Activated naive CD4-positive, alpha-beta T cell (primary cell): ENCODE results near the gene GASK1A.

Experiments
- DNase-seq, 4 experiments: peaks; one replicate each; lab custom pipeline; 2025; lab: John Stamatoyannopoulos, UW

The GASK1A gene

DNA sequence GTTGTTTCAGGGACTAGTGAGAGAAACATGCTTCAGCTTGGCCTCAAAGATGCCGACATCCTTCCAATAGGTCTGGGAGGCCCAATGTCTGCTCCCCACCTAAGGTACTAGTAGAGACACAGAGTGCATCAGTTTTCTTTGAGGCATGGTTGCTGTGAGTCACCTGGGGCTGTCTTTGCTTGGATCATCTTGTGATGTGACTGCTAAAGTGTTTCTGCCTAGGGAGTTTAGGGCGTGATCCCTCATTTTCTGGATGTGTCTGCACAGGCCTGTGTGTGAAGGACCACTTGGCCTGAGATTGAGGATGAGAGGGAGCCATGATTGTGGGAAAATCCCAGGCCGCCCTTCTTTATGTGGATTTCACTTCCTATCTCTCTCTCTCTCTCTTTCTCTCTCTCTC, 4.8 kb downstream of the GASK1A start:
- no peak for DNase-seq

- DNase-seq, result no peak
Observed at GRCh38 chr3:42984701-42985100, 5.6 kb downstream of the GASK1A start.

- no peak for DNase-seq
Observed at GRCh38 chr3:42988097-42988496, 9.0 kb downstream of the GASK1A start.

GRCh38 chr3:42988566-42988965, 9.5 kb downstream of the GASK1A start:
- no peak for DNase-seq

DNA sequence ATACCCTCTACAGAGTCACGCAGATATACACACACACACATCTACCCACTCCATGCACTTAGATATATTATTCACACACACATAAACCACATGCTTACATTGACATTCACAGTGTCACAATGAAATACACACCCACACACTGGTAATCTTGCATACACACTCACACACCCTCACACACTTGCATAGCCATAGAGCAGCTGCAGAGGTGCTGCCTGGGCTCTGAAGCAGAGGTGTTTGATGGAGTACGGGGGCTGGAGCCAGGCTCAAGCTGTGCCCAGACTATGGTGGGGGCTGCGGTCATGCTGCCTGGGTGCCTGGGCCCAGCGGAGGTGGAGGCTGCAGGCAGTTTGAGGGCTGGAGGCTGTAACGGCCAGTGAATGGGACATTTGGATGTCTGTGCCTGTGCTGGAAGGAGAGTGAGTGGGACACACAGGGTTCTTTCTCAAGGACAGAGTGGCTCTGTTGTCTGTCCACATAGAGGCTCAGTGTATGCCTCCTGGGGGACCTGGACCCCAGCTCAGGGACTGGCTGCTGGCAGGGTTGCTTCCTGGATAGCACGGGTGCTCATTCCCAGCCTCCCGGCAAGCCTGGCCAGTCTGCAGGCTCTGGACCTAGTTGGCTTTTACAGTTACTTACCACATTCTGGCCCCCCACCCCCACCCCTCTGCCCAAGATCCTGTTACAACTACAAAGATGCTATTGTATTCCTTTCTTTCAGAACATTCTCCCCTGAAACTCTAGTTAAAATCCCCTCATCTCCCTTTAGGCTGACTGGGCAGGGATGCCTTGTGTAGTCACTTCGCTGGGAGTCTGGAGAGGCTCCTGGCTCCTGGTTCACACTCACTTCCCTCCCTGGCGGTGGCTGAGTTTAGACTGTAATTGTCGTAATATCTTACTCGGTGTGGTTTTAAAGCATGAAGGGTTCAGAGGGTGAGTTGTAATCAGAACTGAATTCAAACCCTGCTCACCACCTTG, 12.5 kb downstream of the GASK1A start:
- no peak for DNase-seq

DNA sequence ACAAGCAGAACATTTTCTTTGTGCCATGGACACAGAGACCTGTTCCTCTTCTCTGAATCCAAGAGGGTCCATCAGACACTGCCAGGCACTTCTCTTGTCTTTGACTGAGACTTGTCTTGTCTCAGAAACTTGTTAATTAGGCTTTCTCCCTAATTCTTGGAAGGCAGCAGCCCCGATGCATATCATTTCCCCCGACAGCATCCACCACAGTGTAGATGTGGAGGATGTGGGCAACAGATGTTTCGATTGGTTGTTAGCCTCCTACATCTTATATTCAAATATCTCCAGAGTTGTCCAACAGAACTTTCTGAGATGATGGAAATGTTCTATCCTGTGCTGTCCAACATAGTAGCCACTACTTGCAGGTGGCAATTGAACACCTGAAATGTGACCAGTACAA, 15.5 kb downstream of the GASK1A start:
- DNase-seq, result no peak

DNA sequence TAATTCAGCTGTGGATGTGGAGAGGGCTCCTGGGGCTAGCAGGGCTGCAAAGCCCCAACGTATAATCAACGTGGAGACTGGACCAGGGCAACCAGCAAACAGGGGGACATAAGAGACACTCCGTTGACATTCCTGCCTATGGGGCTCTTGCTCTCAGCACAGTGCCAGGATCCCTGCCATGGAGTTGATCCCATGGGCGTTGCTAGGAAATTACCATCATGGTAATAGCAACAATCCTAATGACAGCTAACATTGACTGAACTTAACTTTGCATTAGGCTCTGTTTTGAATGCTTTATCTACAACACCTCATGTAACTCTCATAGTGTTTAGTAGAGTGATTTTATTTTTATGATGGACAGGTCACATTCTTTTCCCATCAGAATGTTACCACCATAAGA, 16.9 kb downstream of the GASK1A start:
- DNase-seq, result no peak

DNA sequence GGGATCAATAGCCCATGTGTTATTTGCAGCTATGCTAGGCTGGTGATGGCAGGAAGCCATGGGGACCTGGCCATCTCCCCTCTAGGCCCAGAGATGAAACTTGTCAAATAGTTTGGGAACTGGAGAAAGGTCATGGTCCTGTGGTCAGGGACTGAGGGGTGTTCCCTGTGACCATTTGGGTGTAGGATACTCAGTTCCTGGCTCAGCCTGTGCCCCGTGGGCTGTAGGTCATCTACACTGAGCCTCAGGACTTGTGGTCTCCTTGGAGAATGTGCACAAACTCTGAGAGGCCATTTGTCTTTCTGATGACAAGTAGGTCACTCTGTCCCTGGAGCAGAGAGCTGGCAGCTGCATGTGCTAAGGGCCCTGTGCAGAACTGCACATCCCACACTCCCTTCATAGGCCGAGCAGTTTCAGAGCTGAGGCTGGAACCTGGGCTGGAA, 17.5 kb downstream of the GASK1A start:
- DNase-seq, result no peak

GRCh38 chr3:42999212-42999611, 20.1 kb downstream of the GASK1A start:
- no peak for DNase-seq

DNA sequence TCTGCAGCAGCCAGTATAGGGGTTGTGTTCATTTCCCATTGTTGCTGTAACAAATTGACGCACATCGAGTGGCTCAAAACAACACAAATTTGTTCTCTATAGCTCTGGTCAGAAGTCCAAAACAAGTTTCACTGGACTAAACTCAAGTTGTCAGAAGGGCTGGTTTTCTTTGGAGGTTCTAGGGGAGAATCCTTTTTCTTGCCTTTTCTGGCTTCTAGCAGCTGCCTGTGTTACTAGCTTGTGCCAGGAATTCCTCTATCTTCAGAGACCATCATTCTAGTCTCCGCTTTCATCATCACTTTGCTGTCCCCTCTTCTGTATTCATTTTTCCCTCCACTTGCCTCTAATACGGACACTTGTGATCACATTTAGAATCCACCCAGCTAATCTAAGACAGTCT, 20.5 kb downstream of the GASK1A start:
- no peak for DNase-seq

- DNase-seq, result no peak
Observed at GRCh38 chr3:43000387-43000786, 21.3 kb downstream of the GASK1A start.

DNA sequence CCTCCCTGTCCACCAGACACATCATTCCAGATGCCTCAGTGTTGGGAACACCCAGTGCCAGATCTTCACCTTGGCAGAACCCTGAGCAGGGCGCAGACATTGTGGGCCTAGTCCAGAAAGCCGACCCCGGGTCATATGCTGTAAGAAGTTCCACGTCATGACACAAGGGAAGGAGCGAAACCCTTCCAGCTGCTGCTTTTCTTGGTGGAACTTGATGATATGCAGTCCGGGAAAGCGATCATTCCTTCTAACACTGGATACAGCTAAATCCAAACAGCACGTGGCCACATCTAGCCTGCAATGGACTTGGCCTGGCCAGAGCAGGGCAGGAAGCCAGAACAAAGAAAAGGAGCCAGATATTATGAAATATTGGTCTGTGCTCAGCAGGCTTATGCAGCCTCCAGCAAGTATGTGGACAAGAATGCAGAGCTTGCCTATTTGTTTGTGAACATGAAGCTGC, 22.0 kb downstream of the GASK1A start:
- DNase-seq, result no peak

GRCh38 chr3:43001556-43002121, 22.5 kb downstream of the GASK1A start:
- no peak for DNase-seq

- DNase-seq, result no peak
Observed at GRCh38 chr3:43004282-43004681, 25.2 kb downstream of the GASK1A start.

DNA sequence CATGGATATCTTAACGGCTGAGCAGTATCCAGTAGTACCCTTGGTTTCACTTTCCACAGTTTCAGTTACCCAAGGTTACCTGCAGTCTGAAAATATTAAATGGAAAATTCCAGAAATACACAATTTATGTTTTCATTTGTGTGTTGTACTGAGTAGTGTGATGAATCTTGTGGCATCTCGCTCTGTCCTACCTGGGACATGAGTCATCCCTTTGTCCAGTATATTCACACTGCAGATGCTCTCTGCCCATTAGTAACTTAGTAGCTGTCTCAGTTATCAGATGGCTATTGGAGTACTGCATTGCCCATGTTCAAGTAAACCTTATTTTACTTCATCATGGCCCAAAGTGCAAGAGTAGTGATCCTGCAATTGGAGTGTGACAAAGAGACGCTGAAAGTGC, 26.1 kb downstream of the GASK1A start:
- DNase-seq, result no peak

DNA sequence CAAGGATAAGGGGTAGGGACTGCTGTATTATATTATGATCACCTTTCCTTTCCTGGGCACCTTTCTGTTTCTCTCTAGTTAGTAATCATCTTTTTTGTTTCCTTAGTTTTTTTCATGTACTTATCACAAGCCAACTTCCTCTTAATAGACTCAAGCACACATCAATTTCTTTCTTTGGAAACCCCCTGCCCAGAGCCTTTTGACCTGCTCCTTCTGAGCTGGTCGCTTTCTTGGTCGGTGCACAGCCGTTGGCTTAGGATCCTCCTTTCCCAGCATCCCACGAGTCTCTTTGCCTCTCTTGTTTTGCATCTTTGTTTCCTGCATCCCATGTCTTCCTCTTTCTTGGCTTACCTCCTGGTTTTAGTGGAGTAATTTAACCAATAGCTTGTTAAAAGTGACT, 26.9 kb downstream of the GASK1A start:
- no peak for DNase-seq

- no peak for DNase-seq
Observed at GRCh38 chr3:43006825-43007224, 27.7 kb downstream of the GASK1A start.

- DNase-seq, result no peak
Observed at GRCh38 chr3:43009547-43009946, 30.4 kb downstream of the GASK1A start.

DNA sequence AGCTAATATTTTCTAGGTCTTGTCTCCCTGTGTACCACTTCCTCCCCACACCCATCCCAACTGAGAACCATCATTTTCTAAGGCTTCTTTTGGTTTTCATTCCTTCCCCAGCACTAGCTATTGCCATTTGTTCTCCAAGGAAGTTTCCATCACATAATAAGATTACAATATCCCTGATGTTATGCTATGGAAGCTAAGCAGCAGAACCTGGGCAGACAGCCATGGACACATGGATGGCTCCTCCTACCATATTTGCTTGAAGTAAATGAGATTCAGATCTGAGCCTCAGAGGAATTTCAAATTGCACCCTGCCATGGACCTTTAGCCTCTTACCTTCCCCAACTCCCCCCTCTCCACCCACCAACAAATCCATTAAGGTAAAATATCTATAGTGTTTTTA, 31.5 kb downstream of the GASK1A start:
- DNase-seq, result no peak

DNA sequence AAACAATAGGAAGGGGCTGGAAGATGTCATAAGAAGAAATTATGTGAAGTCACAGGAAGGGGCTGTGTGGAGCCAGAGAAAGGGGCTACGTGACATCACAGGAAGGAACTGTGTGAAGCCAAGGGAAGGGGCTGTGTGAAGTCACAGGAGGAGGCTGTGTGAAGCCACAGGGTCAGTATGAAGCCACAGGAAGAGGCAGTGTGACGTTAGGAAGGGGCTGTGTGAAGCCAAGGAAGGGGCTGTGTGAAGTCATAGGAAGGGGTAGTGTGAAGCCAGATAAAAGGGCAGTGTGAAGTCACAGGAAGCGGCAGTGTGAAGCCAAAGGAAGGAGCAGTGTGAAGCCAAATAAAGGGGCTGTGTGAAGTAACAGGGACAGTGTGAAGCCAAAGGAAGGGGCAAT, 32.5 kb downstream of the GASK1A start:
- DNase-seq, result no peak

DNA sequence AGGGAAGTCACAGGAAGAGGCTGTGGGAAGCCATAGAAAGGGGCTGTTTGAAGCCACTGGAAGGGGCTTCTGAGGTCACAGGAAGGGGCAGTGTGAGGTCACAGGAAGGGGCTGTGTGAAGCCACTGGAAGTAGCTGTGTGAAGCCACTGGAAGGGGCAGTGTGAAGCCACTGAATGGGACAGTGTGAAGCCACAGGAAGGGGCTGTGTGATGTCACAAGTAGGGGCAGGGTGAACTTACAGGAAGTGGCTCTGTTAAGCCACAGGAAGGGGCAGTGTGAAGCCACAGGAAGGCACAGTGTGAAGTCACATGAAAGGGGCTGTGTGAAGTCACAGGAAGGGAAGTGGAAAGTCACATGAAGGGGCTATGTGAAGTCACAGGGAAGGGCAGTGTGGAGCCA, 33.1 kb downstream of the GASK1A start:
- no peak for DNase-seq

DNA sequence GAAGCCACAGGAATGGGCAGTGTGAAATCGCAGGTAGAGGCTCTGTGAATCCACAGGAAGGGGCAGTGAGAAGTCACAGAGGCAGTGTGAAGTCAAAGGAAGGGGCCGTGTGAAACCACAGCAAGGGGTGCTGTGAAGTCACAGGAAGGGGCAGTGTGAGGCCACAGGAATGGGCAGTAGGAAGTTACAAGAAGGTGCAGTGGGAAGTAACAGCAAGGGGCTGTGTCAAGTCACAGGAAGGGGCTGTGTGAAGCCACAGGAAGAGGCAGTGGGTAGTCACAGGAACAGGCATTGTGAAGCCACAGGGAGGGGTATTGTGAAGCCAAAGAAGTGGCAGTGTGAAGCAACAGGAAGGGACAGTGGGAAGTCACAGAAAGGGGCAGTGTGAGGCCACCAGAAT, 34.1 kb downstream of the GASK1A start:
- no peak for DNase-seq

DNA sequence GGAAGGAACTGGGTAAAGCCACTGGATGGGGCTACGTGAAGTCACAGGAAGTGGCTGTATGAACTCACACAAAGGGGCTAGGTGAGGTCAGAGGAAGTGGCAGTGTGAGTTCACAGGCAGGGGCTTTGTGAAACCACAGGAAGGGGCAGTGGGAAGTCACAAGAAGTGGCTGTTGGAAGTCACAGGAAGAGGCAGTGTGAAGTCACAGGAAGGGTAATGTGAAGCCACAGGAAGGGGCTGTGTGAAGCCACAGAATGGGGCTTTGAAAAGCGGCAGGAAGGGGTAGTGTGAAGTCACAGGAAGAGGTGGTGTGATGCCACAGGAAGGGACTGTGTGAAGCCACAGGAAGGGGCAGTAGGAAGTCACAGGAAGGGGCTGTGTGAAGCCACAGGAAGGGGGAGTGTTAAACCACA, 34.6 kb downstream of the GASK1A start:
- DNase-seq, result peak in 1 of 4 experiments; percentile 6
